Natural killer cell treated with Interleukin-12 subunit alpha and Interleukin-12 subunit beta and Interleukin-15 and Interleukin-18, amount 100 ng/mL, for 72 hours (primary cell): ENCODE results near the gene PEX26. TPM values are rescaled to one million over a fixed set of nuclear protein-coding genes. Genes with fewer than 3 reads are reported as not detected.
A peak's percentile ranks its signal among the peaks of the same experiment; 100 is the strongest.
"Not testable (repeated sequence)": the region's sequence is repeated elsewhere in the genome, so short reads cannot be mapped to it uniquely, and the experiment has no call there.

ENCODE experiments used
- ATAC-seq, 2 donors: fragments of 150-1000 bp; cut with Tn5 transposase in 1 of 2; sonication (Bioruptor Pico), chemical (Tn5 transposase) in 1 of 2; 2 replicates each; pipeline ENCODE4 v1.10.0; 2021
- DNase-seq: peaks from one replicate; pipeline ENCODE4 v3.0.0; 2022; ENCODE audit warnings: low spot score
- H3K27ac Mint-ChIP-seq, 2 donors: 1 replicate in 1 of 2; 2 replicates in 1 of 2; pipeline ENCODE4 v1.8.0; 2022; ENCODE audit warnings: mixed read lengths in 2 of 2, mild to moderate bottlenecking in 1 of 2, moderate library complexity in 1 of 2
- H3K27me3 Mint-ChIP-seq, 2 donors: 1 replicate in 1 of 2; 2 replicates in 1 of 2; pipeline ENCODE4 v1.8.0; 2022; ENCODE audit warnings: mixed read lengths in 2 of 2
- H3K36me3 Mint-ChIP-seq: one replicate; pipeline ENCODE4 v1.8.0; 2022; ENCODE audit warnings: mixed read lengths
- H3K4me1 Mint-ChIP-seq, 2 donors: 1 replicate in 1 of 2; 2 replicates in 1 of 2; pipeline ENCODE4 v1.8.0; 2022; ENCODE audit warnings: low read depth in 2 of 2, mixed read lengths in 2 of 2, mild to moderate bottlenecking in 1 of 2
- H3K4me3 Mint-ChIP-seq: one replicate; pipeline ENCODE4 v1.8.0; 2022; ENCODE audit warnings: mixed read lengths
- H3K9me3 Mint-ChIP-seq: 2 replicates; pipeline ENCODE4 v1.8.0; 2022; ENCODE audit warnings: mixed read lengths
- total RNA-seq, 2 donors: library from RNA; stranded (reverse); gene quantifications; one replicate each; pipeline ENCODE4 v1.2.3, GENCODE V29; 2022

The PEX26 gene
- total RNA-seq, 2 donors from 2014 or later: 44.6 to 63.5 TPM

GRCh38 chr22:18141004-18141403, 63.2 kb downstream of the PEX26 start:
- not testable (repeated sequence) for ATAC-seq, H3K9me3 Mint-ChIP-seq, H3K36me3 Mint-ChIP-seq, DNase-seq, H3K4me3 Mint-ChIP-seq, H3K4me1 Mint-ChIP-seq, H3K27me3 Mint-ChIP-seq
- peak overlapping the region in 1 of 2 donors; percentile 27 for H3K27ac Mint-ChIP-seq

GRCh38 chr22:18144105-18144504, 66.3 kb downstream of the PEX26 start:
- no peak overlapping the region for H3K4me3 Mint-ChIP-seq
- ATAC-seq: no peak
- no peaks in the 10 kb centered on the region for H3K27me3 Mint-ChIP-seq
- H3K27ac Mint-ChIP-seq: no peak overlapping the region
- no peaks in the 10 kb centered on the region for H3K36me3 Mint-ChIP-seq
- no peaks in the 10 kb centered on the region for H3K9me3 Mint-ChIP-seq
- no peak for DNase-seq
- H3K4me1 Mint-ChIP-seq: peaks cover 10 to 12% of the 10 kb centered on the region in 2 donors

- Mint-ChIP-seq H3K27me3 (no peaks in the 10 kb centered on the region), H3K4me3 (no peak overlapping the region), H3K4me1 (peaks cover 16 to 21% of the 10 kb centered on the region in 2 donors), H3K9me3 (no peaks in the 10 kb centered on the region), H3K27ac (no peak overlapping the region), H3K36me3 (no peaks in the 10 kb centered on the region)
- no peak for DNase-seq
- no peak for ATAC-seq
Measured at GRCh38 chr22:18145676-18146388, 68.0 kb downstream of the PEX26 start.

- DNase-seq (no peak), ATAC-seq (no peak)
- Mint-ChIP-seq H3K36me3 (no peaks in the 10 kb centered on the region), H3K4me3 (no peak overlapping the region), H3K27ac (no peak overlapping the region), H3K9me3 (no peaks in the 10 kb centered on the region), H3K27me3 (no peaks in the 10 kb centered on the region), H3K4me1 (peaks cover 16 to 21% of the 10 kb centered on the region in 2 donors)
Measured at GRCh38 chr22:18146389-18146753, 68.6 kb downstream of the PEX26 start.

GRCh38 chr22:18147791-18148190, 70.0 kb downstream of the PEX26 start:
- ATAC-seq: no peak
- peaks cover 17 to 25% of the 10 kb centered on the region in 2 donors for H3K4me1 Mint-ChIP-seq
- DNase-seq: no peak
- peak overlapping the region in 1 of 2 donors; percentile 46 for H3K27ac Mint-ChIP-seq
- H3K27me3 Mint-ChIP-seq: no peaks in the 10 kb centered on the region
- H3K4me3 Mint-ChIP-seq: no peak overlapping the region
- no peaks in the 10 kb centered on the region for H3K9me3 Mint-ChIP-seq
- H3K36me3 Mint-ChIP-seq: no peaks in the 10 kb centered on the region

GRCh38 chr22:18148293-18148965, 70.6 kb downstream of the PEX26 start:
- H3K36me3 Mint-ChIP-seq: no peaks in the 10 kb centered on the region
- no peak overlapping the region for H3K27ac Mint-ChIP-seq
- no peaks in the 10 kb centered on the region for H3K9me3 Mint-ChIP-seq
- H3K27me3 Mint-ChIP-seq: no peaks in the 10 kb centered on the region
- no peak overlapping the region for H3K4me3 Mint-ChIP-seq
- DNase-seq: no peak
- H3K4me1 Mint-ChIP-seq: peaks cover 18 to 26% of the 10 kb centered on the region in 2 donors
- ATAC-seq: no peak

- ATAC-seq (no peak), DNase-seq (no peak)
- Mint-ChIP-seq H3K9me3 (no peaks in the 10 kb centered on the region), H3K36me3 (no peaks in the 10 kb centered on the region), H3K27ac (peak overlapping the region; percentile 47 to 84), H3K4me1 (peaks cover 17 to 25% of the 10 kb centered on the region in 2 donors), H3K4me3 (peak overlapping the region; percentile 32), H3K27me3 (no peaks in the 10 kb centered on the region)
Measured at GRCh38 chr22:18152519-18152918, 74.7 kb downstream of the PEX26 start.

GRCh38 chr22:18154821-18155390, 77.1 kb downstream of the PEX26 start:
- Mint-ChIP-seq H3K4me3 (no peak overlapping the region), H3K27ac (peak overlapping the region in 1 of 2 donors; percentile 20), H3K9me3 (no peaks in the 10 kb centered on the region), H3K36me3 (no peaks in the 10 kb centered on the region), H3K4me1 (peaks cover 9% of the 10 kb centered on the region in 2 donors), H3K27me3 (no peaks in the 10 kb centered on the region)
- ATAC-seq (peak; percentile 16 to 43), DNase-seq (no peak)

Other genes with a start within 250 kb of the PEX26 start
- 10 to 100 TPM; 52.7 to 62.1 TPM for gene MICAL3, start 53.4 kb upstream of the PEX26 start, total RNA-seq
- gene TUBA8, start 32.8 kb downstream of the PEX26 start, total RNA-seq: 1 to 10 TPM; 3.0 to 3.1 TPM
- 1 to 10 TPM; 1.5 to 1.6 TPM for gene USP18, start 72.2 kb downstream of the PEX26 start, total RNA-seq